Measurements from ENCODE around the gene CRYZL1.
"Not testable (repeated sequence)": the region's sequence is repeated elsewhere in the genome, so short reads cannot be mapped to it uniquely, and the experiment has no call there.

Gene CRYZL1

DNA sequence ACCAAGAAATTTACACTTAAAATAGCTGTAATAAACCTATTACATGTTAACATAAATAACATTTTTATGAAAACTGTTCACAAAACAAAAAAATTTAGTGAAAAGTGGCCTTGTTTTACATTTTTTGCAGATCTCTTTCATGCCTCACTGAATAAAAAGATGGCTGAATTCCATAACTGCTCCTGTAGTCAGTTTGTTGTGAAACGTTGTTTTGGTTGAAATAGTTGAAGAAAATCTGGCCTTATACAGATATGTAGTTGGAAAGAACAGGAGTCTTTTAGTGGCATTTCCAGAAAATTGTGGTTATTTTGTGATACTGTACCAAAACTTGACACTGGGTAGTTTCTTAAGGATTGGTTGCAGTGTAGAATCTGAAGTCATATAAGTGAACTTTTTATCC, 18.9 kb upstream of the CRYZL1 start:
- DNase-seq, result no peak

GRCh38 chr21:33659568-33659949, 18.0 kb upstream of the CRYZL1 start:
- no peak for DNase-seq

DNA sequence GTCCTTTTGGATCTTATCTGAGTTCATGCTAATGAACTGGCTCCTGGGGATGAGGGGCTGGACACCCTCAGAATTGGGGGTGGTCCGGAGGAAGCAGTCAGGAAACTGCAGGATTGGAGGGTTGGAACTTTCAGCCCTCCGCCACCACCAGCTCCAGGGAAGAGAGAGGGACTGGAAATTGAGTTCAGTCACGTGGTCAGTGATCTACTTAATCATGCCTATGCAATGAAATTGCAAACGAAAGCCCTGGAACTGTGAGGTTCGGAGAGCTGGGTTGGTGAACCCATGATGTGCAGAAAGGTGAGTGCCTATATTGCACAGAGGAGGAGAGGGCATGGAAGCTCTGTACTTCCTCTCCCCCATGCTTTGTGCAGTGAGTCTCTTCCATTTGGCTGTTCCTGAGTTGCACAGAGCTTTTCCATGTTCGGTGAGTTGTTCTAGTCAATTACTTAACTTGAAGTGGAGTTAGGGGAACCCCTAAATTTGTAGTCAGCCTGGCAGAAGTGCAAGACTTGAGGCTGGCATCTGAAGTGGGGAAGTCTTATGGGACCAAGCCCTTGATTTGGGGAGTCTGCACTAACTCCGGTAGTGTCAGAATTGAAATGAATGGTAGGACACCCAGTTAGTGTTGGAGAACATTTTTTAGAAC, 17.5 kb upstream of the CRYZL1 start:
- DNase-seq, result no peak

- no peak for DNase-seq
Observed at GRCh38 chr21:33657124-33657820, 15.7 kb upstream of the CRYZL1 start.

GRCh38 chr21:33655588-33656221, 14.2 kb upstream of the CRYZL1 start:
- DNase-seq, result no peak

GRCh38 chr21:33654412-33654811, 12.9 kb upstream of the CRYZL1 start:
- DNase-seq, result no peak

- DNase-seq, result no peak
Observed at GRCh38 chr21:33651965-33652680, 10.6 kb upstream of the CRYZL1 start.

GRCh38 chr21:33650929-33651509, 9.5 kb upstream of the CRYZL1 start:
- DNase-seq, result no peak

GRCh38 chr21:33650230-33650629, 8.7 kb upstream of the CRYZL1 start:
- DNase-seq, result peak; percentile 62

DNA sequence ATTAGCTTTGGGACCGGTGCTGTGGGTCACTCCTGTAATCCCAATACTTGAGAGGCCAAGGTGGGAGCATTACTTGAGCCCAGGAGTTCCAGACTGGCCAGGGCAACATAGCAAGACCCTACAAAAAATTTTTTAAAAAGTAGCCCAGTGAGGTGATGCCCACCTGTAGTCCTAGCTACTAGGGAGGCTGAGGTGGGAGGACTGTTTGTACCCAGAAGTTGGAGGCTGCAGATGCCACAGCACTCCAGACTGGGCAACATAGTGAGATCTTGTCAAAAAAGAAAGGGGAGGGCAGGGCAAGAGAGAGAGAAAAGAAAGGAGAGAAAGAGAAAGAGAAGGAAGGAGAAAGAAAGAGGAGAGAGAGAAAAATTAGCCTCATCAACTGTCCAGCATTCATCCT, 7.0 kb upstream of the CRYZL1 start:
- DNase-seq, result no peak

DNA sequence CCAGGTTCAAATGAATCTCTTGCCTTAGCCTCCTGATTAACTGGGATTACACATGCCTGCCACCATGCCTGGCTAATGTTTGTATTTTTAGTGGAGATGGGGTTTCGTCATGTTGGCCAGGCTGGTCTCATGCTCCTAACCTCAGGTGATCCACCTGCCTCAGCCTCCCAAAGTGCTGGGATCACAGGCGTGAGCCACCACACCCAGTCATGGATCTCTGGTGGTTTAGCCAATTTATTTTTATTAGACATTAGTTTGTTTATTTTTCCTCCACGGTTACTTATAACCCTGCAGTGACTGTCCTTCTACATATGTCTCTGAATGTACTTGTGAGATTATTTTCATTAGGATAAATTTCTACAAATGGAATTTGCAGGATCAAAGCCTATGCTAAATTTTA, 6.0 kb upstream of the CRYZL1 start:
- no peak for DNase-seq

GRCh38 chr21:33645730-33646129, 4.2 kb upstream of the CRYZL1 start:
- no peak for DNase-seq

DNA sequence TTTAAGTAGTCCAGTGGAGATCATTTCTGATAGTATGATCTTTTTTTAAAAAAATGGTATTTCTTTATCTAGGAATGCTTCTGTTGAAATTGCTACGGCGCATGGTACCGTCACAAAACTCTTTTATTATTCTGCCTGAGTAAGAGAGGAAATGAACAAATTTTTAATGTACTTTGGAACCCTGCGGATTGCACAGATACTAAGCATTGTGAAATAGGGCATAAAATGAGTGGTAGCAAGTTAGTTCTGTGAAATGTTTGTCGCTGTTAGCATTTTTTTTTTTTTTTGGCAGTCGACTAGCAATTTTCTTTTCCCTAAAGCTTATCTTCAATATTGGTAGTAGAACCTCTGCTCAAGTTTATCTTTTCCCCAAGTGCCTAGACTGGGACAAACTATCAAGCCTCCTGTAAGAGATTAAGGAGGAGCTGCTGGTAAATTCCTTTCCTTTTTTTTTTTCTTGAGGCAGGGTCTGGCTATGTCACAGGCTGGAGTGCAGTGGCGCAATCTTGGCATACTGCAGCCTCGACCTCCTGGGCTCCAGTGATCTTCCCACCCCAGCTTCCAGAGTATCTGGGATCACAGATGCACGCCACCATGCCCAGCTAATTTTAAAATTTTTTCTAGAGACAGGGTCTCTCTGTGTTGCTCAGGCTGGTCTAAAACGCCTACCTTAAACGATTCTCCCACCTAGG, 3.0 kb upstream of the CRYZL1 start:
- no peak for DNase-seq

DNA sequence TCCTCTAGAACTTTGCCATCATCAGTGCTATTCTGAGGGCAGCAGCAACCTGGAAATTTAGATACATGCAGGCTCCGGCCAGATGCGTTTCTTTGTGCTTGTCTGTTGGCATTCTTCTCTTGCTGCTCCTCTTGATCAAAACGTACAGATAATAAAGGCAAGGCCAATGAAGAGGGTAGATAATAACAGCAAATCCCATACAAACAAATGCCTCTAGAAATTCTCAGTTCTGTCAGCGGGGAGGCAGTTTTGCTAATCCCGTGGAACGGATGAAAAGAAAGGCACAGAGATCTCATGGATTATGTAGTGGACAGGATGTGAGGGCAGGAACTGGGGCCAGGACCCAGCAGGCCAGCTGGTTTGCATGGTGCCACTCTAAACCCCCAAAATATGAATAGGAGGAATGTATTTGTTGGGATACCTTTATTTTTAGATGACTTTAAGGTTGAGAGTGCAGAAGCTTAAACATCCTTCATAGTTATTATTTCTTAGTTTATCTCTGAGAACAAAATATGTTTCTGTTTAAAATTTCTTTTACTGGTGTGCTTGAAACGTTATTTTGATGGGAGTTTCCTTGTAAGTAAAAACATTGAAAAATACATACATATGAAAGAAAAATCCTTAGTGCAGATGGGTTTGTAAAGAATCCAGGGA, 2.2 kb upstream of the CRYZL1 start:
- DNase-seq, result no peak

GRCh38 chr21:33642896-33643657, 1.5 kb upstream of the CRYZL1 start:
- peak; percentile 9 for DNase-seq

DNA sequence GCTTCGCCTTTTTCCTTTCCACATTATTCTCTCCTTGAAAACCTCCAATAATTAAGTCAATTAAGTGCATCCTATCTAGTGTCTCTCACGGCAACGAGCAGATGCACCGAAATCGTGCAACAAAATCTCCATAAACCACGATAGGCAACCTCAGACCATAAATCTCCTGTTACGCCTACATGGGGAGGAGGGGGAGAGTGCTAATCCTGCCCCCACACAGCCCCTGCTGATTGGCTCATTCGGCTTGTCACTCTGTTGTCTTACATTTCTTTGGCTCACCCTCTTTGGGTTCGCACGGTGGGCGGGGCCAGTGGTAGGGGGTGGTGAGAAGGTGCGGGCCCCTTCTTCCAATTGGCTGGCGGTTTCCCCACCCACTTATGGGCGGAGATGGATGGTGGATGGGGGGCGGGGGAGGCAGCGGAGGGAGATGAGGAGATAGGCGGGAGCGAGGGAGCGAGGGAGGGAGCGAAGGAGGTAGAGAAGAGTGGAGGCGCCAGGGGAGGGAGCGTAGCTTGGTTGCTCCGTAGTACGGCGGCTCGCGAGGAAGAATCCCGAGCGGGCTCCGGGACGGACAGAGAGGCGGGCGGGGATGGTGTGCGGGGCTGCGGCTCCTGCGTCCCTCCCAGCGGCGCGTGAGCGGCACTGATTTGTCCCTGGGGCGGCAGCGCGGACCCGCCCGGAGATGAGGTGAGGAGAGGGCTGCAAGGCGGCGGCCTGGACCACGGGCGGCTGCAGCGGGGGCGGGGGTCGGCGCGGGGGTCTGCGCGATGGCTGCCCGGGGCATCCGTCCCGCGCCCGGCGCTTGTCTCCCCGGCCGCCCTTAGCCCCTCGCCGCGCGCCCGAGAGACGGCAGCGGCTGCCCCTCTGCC, 720 bp upstream of the CRYZL1 start, which contains the start of gene ITSN1:
ITSN1 (plus strand) TSS at position 475 of the 869 bp plus-strand sequence. CDS start 76,328 bp downstream, outside the sequence.
- peak; percentile 97 for DNase-seq

DNA sequence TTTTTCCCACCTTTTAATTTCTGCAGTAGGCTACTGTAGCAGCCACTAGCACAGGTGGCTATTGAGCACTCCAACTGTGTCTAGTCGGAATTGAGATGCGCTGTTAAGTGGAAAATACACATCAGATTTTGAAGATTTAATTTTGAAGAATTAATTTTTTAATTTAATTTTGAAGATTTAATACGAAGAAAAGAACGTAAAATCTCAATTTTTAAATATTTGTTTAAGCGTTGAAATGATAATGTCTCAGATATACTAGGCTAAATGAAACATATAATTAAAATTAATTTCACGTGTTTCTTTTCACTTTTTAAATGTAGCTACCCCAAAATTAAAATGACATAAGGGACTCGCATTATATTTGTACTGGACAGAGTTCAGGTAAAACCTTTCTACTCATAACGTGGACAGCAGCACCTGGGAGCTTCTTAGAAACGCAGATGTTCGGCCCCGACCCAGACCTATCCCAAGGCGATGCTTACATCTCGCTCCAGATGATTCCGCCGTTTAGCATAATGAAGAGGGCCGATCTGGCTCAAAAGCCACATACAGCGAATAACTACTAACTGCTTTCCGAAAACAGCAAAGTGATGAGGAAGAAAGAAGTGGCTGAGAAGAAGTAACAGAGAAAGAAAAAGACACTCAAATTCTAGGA, 717 bp downstream of the CRYZL1 start:
- DNase-seq, result no peak

DNA sequence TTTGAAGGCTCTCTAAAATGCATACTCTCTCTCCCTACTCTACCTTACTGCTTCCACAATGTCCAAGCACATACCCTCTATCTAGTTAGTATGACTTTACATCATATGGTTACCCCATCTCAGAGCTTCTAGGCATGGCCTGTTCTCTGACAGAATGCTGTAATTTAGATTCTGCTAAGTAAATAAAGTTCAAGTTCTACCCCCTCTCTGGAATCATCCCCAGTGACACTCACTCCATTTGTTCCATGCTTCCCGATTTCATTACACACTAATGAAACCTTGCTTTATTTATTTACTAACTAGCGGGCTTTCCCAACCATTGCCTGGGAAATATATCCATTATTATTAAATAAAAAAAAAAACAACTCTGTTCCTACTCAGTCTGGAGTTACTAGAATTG, 7.3 kb downstream of the CRYZL1 start:
- DNase-seq, result no peak

DNA sequence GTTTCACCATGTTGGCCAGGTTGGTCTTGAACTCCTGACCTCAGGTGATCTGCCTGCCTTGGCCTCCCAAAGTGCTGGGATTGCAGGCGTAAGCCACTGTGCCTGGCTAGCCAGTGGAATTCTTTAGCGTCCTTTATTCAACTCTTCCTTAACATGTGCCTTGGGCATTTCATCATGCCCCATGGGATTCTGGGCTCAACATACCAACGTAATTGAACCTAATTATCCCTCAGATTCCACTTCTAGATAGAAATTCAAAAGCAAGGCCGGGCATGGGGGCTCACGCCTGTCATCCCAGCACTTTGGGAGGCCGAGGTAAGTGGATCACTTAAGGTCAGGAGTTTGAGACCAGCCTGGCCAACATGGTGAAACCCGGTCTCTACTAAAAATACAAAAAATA, 15.4 kb downstream of the CRYZL1 start:
- DNase-seq, result not testable (repeated sequence)

DNA sequence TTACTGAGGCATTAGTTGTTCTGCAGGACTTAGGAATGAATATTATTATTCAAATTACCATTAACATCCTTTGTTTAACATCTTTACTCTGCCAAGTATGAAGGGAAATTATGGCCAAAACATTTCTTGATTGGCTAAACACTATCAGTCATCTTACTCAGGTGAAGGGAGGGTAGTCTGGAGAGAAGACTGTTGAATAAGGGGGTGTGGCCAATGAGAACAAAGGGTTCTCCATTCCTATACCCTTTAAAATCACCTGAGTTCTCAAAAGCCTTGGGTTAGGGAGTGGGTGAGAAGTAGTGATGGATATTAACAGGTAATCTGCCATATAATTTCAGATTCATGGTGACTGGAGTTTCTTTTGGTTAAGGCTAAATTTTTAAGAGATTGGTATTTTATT, 19.3 kb downstream of the CRYZL1 start:
- DNase-seq, result no peak

Measured in NCI-H526 treated with DMSO at 0.1 percent for 48 hours (cell line).